GM18517 (cell line): ENCODE results near the gene GTF2A2.

Source experiments
- ATAC-seq: cut with Tn5 transposase; IDR thresholded peaks from one replicate; pipeline ENCODE4 v1.9.1; 2021; ENCODE audit warnings: mild to moderate bottlenecking, moderate library complexity; ENCODE audit not compliant: unreplicated experiment

Gene GTF2A2

DNA sequence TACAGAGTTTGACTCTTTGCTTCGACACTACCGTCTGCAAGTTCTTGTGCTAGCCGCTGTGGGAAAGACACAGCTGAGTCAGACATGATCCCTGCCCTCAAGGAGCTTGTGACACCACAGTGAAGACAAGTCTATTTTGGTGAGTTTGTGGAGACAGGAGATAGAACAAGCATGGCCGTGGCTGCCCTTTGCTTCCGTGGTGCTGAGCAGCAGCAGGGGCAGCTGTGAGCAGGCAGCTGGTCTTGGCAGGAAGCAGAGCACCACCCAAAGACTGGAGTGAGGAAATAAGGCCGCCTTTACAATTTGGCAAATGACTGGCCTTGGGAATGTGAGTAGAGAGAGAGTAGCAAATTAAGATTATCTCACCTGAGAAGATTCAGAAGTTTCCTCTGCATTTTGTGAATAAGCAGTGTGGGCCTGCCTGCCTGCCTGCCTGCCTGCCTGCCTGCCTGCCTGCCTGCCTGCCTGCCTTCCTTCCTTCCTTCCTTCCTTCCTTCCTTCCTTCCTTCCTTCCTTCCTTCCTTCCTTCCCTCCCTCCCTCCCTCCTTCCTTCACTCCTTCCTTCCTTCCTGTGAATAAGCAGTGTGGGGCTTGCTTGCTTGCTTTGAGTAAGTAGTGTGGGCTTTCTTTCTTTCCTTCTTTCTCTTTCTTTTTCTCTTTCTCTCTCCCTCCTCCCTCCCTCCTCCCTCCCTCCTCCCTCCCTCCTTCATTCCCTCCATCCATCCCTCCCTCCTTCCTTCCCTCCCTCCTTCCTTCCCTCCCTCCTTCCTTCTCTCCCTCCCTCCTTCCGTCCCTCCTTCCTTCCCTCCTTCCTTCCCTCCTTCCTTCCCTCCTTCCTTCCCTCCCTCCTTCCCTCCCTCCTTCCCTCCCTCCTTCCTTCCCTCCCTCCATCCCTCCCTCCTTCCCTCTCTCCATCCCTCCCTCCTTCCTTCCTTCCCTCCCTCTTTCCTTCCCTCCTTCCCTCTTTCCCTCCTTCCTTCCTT is 47.3 kb downstream of the GTF2A2 start:
- no peak for ATAC-seq

DNA sequence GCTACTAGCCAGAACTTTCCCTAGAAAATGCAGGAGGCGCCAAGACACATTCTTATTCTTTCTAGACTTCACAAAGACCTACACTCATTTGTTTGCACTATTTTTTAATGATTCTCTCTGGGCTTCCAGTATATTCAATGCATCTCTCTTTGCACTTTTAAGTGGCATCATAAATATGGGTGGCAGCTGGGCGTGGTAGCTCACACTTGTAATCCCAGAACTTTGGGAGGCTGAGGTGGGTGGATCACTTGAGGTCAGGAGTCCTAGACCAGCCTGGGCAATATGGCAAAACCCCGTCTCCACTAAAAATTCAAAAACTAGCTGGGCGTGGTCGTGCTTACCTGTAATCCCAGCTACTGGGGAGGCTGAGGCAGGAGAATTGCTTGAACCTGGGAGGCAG is 51.3 kb downstream of the GTF2A2 start:
- no peak for ATAC-seq

DNA sequence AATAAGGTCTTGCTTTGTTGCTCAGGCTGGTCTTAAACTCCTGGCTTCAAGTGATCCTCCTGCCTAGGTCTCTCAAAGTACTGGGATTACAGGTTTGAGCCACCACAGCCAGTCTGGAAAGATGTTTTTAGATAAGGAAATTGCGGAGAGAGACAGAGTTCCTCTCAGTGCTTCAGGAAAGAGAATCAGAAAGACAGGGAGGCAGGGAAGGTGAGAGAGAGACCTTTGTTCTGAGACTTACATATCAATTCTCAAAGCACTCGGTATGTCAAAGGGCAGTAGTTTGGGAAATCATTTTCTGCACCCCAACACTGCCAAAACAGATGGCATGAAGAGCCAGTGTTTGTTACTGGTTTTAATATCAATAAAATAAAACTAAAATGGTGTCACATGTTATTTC is 58.9 kb downstream of the GTF2A2 start:
- no peak for ATAC-seq

DNA sequence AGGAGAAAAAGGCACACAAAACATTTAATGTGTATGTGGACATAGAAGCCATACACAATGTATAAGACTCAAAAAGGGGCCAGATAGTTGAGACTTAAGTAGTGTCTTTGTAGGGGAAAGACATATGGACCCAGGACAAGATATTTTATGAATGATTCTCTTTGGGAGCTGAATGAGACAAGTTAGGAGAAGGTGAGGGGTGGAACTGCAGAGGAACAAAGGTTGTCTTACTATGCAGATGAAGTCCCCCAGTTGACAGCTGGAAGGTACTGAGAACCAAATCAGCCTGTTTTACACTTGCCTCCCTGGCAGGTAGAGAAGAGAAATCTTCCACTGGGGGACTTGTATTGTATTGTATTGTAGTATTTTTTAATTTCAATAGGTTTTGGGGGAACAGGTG is 60.7 kb downstream of the GTF2A2 start:
- no peak for ATAC-seq

GRCh38 chr15:59595434-59595915 is 61.8 kb downstream of the GTF2A2 start:
- ATAC-seq, result no peak

DNA sequence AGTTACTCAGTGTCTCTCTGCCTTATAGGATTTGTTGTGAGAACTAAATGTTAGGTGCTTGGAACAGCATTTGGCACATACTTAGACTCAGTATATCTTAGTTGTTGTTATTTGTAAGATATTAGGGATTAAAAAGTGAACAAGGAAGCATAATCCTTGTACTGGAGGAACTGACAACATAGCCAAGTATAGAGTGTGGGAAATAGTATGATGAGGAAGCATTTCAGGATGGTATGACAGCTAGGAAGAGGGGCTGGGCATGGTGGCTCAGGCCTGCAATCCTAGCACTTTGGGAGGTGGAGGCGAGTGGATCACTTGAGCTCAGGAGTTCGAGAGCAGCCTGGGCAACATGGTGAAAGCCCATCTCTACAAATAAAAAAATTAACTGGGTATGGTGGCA is 62.3 kb downstream of the GTF2A2 start:
- ATAC-seq, result no peak

DNA sequence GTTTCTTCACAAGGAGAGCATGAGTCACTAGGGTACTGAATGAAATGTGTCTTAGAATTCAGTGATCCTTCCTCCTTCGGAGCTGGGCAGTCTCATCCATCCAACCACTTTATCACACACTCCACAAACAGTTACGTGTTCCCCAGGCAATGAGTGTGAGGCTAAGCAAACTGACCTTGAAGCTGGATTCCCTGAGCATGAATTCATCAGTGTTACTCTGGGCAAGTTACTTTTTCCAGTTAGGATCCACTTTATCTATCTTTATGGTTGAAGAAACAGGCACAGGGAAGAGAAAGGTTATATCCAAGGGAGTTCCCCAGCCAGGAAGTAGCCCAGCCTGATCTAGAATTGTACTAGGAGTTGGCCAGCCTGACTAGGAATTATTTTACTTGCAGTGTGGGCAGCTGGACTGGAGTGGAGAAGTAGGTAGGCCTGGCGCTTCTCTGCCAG is 62.8 kb downstream of the GTF2A2 start:
- no peak for ATAC-seq

- ATAC-seq, result no peak
Measured at GRCh38 chr15:59591356-59591755, 66.0 kb downstream of the GTF2A2 start.

GRCh38 chr15:59590027-59590426 is 67.3 kb downstream of the GTF2A2 start:
- ATAC-seq, result no peak
